Measurements from ENCODE around the gene ISOC2.

Gene ISOC2

GRCh38 chr19:55493645-55494171 lies 32.3 kb upstream of the ISOC2 start:
- no peak for TF ChIP-seq CTCF (IDR thresholded peaks at IDR 0.05; ENCODE audit: insufficient read depth, low read depth, low read length, missing control alignments)
- no peak overlapping the region for H3K4me3 ChIP-seq (ENCODE audit: low read length)
- no peak for DNase-seq (ENCODE audit: low read depth)

- TF ChIP-seq CTCF (IDR thresholded peaks at IDR 0.05; ENCODE audit: insufficient read depth, low read depth, low read length, missing control alignments) = no peak
- DNase-seq (ENCODE audit: low read depth) = no peak
- H3K4me3 ChIP-seq (ENCODE audit: low read length) = no peak overlapping the region
These were observed 31.7 kb upstream of the ISOC2 start for GRCh38 chr19:55493052-55493644.

- no peak for TF ChIP-seq CTCF (IDR thresholded peaks at IDR 0.05; ENCODE audit: insufficient read depth, low read depth, low read length, missing control alignments)
- no peak overlapping the region for H3K4me3 ChIP-seq (ENCODE audit: low read length)
- DNase-seq (ENCODE audit: low read depth) = no peak
These were observed 31.0 kb upstream of the ISOC2 start for GRCh38 chr19:55492362-55492944.

- H3K4me3 ChIP-seq (ENCODE audit: low read length) = no peak overlapping the region
- no peak for TF ChIP-seq CTCF (IDR thresholded peaks at IDR 0.05; ENCODE audit: insufficient read depth, low read depth, low read length, missing control alignments)
- no peak for DNase-seq (ENCODE audit: low read depth)
These were observed 30.3 kb upstream of the ISOC2 start for GRCh38 chr19:55491546-55492360.

- H3K4me3 ChIP-seq (ENCODE audit: low read length) = no peak overlapping the region
- no peak for DNase-seq (ENCODE audit: low read depth)
These were observed 29.3 kb upstream of the ISOC2 start for GRCh38 chr19:55490478-55491432.

More at GRCh38 chr19:55490478-55491432, 29.3 kb upstream of the ISOC2 start:
- TF ChIP-seq CTCF (IDR thresholded peaks at IDR 0.05; ENCODE audit: insufficient read depth, low read depth, low read length, missing control alignments) = no peak
